HuH-7.5 (cell line): ENCODE results near the gene PRAF2.

Source experiments
- DNase-seq: peaks from one replicate; pipeline ENCODE4 v3.0.0; 2011; ENCODE audit warnings: low spot score

Gene PRAF2, protein sequence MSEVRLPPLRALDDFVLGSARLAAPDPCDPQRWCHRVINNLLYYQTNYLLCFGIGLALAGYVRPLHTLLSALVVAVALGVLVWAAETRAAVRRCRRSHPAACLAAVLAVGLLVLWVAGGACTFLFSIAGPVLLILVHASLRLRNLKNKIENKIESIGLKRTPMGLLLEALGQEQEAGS

DNA sequence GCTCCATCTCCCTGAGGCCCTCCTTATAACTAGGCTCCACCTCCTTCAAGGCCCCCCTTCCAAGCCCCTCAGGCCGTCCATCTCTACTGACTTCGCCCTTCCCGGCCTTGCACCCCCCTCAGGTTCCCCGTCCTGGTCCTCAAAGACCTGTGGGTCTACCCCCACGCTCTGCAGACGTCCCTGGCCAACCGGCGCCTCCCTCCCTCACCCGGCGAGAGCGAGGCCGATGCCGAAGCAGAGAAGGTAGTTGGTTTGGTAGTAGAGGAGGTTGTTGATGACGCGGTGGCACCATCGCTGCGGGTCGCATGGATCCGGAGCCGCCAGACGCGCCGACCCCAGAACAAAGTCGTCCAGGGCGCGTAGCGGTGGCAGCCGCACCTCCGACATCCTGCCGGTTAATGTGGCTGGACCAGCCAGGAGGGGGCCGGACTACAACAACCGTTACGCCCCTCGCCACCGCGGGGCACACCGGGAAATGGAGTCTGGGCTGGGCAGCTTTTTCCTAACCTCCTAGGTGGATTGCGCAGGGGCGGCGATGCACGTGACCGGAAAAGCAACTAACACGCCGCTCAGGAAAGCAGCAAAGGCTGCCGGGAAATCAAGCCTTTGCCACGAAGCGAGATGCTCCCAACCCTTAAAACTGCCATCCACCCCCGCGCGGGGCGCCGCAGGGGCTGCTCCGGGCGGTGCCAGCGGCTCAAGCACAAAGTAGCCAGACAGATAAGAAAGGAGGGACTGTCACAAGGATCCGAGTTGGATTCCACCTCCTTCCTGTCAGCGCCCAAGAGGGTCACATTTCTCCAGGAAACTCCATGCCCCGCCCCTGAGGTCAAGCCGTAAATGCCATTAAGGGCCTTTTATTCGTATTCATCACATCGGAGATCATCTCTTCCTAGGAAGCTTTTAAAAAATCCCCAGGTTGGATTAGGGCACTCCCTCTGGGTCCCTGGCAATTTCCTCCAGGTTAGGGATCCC is at the start of gene PRAF2:
PRAF2 (minus strand) TSS at position 402 of the 975 bp plus-strand sequence; CDS start at position 387, 15 bp downstream.
- DNase-seq, result peak; percentile 81

- DNase-seq, result no peak
Measured at GRCh38 chrX:49122499-49122898, 48.7 kb upstream of the PRAF2 start.

- DNase-seq, result no peak
Measured at GRCh38 chrX:49120091-49120490, 46.3 kb upstream of the PRAF2 start.

DNA sequence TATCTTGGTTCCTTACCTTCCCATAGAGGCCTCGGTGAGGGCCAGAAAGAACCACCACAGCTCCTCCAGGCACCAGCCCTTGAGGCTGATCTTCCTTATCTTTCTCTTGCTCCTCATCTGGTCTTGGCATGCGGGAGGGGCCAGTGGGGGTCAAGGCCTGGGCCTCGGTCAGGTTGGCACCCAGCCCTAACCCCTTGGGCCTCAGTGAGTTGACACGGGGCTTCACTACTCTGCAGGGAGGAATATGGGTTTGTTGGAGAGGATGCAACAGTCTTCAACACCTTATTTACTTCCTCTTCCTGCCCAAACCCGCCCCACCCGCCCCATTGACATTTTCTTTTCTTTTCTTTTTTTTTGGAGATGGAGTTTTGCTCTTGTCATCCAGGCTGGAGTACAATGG is 43.8 kb upstream of the PRAF2 start:
- DNase-seq, result no peak

DNA sequence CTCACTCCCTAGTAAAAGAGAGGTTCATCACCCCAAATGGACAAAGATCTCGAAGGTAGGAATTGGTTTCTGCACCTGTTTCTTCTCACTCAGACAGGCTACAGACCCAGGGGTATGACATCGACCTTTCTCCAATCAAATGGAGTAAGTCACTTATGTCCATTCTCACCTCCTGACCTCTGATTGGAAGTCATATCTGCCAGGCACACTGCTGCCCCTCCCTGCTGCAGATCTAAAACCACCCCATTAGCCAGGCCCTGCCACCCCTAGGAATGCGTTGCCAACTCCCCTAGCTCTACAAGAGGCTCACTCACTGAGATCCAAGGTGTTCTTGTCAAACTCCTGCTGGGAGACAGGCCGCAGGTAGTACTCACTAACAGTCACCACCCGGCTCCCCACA is 42.9 kb upstream of the PRAF2 start:
- DNase-seq, result no peak

DNA sequence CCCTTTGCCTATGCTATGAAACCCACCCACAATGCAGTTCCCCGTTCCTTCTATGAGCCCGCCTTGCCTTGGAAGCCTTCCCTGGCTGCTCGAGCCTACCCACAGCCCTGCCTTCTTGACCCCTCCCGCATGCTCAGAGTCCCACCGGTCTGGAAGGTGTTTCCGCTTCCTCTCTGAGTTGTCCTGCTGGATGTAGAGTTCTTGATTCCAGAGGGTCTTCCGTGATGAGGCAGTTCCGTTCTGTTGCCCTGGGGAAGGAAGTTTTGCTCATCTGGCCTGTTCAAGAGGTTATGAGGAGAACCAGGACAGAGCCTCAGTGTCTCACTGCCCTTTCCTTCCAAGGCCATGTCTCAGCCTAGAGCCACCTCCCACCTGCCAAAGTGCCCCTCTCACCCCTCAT is 42.3 kb upstream of the PRAF2 start:
- no peak for DNase-seq

- no peak for DNase-seq
Measured at GRCh38 chrX:49111791-49112190, 38.0 kb upstream of the PRAF2 start.

DNA sequence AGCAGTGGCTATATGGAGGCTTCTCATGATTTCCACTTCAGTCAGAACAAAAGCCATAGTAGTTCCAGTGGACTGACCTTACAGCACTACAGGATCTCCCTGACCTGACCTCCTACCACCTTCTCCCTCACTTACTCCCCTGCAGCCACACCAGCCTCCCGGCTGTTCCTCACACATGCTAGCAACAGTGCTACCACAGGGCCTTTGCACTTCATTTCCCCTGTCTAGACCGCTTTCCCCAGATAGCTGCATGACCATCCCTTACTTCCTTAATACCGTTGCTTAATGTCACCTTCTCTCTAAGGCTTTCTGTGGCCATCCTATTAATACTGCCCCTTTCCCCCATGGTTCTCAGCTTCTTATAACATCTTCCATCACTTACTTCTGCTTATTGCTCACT is 36.6 kb upstream of the PRAF2 start:
- no peak for DNase-seq

GRCh38 chrX:49108641-49109040 is 34.8 kb upstream of the PRAF2 start:
- no peak for DNase-seq

DNA sequence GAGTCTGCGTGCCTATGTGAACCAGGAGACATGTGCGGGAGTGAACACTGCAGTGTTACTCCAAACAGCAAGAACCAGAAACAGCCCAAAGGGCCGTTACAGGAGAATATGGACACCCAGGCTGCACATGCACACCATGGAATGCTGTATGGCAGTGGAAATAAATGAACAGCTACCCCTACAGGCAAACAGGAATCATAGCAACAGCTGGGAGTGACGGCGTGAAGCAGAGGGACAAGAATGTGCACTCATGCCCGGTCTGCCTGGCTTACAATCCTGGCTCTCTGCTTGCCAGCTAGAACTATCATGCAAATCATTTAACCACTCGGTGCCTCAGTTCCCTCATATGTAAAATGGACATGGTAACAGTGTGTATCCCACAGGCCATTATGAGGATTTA is 33.1 kb upstream of the PRAF2 start:
- DNase-seq, result peak; percentile 35

DNA sequence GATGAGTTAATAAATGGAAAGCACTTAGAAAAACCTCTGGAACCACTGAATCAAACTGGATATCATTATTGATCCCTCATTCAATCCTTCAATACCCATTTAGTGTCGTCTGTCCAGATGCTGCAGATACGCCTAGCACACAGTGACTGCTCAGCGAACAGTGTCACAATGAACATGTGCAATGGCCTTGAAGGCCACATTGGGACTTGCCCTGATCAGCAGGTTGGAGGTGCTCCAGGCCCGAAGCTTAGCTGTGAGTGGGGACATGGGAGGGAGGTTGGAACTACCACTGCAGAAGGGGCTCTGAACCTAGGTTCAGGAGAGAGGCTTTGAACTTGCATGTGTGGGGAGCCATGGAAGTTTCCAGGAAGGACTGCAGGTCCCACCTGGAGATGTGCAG is 32.5 kb upstream of the PRAF2 start:
- DNase-seq, result no peak

DNA sequence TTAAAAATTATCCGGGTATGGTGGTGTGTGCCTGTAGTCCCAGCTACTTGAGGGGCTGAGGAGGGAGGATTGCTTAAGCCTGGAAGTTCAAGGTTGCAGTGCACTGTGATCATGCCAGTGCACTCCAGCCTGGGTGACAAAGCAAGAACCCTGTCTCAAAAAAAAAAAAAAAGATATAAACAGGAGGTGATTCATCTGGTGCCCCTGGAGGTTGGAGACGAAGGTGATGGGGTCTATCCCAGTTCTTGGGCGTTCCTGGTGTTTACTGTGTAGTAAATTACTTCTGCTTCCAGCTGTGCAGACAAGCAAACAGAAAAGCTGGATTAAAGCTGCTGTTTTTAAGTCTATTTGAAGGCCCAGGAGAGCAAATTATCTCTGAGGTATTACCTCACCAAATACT is 29.8 kb upstream of the PRAF2 start:
- no peak for DNase-seq

DNA sequence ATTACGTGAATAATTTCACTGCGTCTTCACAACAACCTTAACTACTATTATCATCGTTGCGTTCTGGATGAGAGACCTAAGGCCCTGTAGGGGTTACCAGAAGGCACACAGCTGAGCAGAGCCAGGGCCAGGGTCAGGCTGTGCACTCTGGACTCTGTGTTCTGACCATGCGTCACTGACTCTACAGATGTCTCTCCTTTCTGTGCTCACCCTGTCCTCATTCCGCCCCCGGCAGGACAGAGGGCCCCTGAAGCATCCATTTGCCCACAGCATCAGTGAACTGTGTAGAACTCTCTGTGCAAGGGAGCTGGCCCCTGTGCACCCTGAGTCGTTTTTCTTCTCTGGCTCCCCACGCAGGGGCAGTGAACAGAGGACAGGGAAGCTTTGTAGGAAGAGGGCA is 28.4 kb upstream of the PRAF2 start:
- DNase-seq, result no peak

DNA sequence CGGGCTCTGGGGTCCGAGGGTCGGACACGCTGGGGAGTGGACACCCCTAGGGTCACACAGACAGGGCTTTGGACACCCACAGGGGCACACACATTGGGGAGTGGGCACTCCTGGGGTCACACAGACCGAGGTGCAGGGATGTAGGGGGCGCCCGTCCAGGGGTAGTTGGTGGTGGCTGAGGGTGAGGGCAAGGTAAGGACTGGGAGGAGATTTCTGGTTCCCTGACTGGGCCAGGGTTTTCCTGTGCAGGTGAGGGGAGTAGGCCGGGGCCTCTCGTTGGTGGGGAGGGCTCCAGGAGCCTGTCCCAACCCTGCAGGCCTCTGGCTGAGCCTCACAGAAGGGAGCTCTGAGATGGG is 27.8 kb upstream of the PRAF2 start:
- no peak for DNase-seq

DNA sequence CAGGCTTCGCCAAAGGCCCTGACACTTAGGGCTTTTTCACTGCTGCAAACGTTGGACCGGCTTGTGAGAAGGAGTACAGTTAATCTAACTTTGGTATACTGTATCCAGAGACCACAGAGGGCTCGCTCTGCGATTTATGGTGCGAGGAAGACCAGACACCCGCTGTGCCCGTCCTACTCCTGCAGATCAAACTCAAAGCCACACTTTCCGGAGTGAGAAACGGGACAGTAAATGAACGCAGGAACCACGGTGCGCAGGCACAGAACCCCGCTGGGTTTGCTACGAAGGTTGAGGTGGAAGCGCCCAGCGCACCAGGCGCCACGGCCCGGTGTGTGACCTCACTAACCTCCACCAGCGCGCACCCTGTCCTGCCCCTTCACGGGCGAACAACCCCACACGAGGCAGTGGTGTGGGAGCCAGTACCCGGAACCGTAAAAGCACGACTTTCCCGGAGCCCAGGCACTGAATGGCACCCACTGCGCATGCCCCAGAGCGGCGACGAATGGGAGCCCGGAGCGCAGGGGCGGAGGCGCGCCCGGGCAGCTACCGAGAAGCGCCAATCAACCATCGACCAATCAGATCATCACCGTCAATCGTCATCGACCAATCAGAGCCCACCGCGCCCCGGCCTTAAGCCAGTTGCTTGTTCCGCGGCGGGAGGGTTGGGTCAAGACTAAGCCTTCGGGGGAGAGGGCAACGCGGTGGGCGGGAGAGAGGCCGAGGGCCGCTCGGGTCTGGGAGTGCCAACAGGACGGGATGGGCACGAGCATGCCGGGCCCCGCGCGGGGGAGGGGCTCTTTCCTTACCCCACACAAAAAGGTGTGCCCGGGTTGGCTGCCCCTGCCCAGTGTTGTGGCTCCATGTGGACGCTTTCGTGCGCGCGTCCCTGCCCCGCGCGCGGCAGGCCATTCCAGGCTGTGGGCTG is 27.2 kb upstream of the PRAF2 start:
- peak; percentile 98 for DNase-seq

DNA sequence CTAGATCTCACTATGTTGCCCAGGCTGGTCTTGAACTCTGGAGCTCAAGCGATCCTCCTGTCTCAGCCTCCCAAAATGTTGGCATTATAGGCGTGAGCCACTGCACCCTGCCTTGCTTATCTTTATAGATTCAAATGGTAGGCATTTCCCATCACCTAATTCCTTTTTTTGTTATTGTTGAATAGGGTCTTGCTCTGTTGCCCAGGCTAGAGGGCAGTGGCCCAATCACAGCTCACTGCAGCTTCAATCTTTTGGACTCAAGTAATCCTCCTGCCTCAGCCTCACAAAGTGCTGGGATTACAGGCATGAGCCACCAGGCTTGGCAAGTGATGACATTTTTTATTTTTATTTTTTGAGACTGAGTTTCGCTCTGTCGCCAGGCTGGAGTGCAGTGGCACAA is 22.6 kb upstream of the PRAF2 start:
- no peak for DNase-seq

- DNase-seq, result no peak
Measured at GRCh38 chrX:49089553-49089952, 15.8 kb upstream of the PRAF2 start.

DNA sequence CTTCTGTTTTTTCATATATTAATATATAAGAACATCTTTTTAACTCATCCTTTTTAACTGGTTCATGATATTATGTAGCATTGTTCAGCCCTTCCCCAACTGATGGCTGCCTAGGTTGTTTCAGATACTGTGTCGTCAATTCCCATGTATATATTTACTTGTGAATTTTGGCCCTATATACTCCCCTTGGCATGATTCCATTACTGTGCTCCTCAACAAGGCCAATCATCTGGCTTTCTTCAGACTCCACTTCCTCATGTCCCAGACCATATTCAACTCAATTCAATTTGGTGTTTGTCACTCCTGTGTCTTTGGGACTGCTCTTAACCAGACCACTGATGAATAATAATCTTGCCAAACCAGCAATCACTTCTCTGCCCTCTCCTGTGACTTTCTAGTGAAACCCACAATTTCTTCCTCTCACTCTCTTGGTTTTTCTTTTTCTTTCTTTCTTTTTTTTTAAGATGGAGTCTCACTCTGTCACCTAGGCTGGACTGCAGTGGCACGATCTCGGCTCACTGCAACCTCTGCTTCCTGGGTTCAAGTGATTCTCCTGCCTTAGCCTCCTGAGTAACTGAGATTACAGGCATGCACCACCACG is 8.6 kb upstream of the PRAF2 start:
- DNase-seq, result no peak

- peak; percentile 95 for DNase-seq
Measured at GRCh38 chrX:49079489-49080428, 6.0 kb upstream of the PRAF2 start, which contains the start of gene WDR45. Gene WDR45 (minus strand): TSS chrX:49079887. CDS start chrX:49078095, 1,792 bp downstream.

DNA sequence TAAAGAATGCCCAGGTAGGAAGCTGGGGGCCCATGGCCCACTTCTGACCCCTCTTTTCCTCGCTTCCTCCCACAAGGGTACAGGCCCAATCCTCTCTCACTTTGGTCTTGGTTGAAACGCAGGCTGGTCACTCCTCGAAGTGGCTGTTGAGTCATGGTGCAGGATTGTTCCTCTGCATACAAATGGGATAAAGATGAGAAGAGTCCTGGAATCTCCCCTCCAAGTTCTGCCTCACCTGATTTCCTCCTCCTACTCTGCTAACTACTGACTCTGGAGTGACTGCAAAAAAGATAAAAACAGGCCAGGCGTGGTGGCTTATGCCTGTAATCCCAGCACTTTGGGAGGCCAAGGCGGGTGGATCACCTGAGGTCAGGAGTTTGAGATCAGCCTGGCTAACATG is 4.1 kb upstream of the PRAF2 start:
- no peak for DNase-seq

DNA sequence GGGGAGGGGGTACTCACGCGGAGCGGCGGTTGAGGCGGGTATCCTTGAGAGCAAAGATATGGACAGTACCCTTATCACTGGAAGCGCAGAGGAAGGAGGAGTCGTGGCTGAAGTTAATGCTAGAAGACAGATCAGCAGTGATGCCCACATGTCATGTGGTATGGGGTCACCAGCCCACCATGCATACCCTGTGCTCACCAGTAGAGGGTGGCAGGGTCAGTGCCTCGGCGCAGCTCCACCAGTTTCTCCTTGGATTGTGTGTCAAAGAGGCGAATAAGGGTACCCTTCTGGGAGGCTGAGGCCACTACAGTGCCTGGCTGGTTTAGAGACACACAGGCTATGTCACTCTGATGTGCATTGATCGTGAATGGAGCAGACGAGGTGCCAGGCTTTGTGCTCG is 1.5 kb upstream of the PRAF2 start:
- no peak for DNase-seq
